ENCODE measurements around the gene DPM2. TPM values are rescaled to one million over a fixed set of nuclear protein-coding genes. Genes with fewer than 3 reads are reported as not detected.
A peak's percentile ranks its signal among the peaks of the same experiment; 100 is the strongest.

Gene DPM2
- total and polyA plus RNA-seq, 3 donors from 2014 or later = 33.5 to 46.6 (median 36.4) TPM

DNA sequence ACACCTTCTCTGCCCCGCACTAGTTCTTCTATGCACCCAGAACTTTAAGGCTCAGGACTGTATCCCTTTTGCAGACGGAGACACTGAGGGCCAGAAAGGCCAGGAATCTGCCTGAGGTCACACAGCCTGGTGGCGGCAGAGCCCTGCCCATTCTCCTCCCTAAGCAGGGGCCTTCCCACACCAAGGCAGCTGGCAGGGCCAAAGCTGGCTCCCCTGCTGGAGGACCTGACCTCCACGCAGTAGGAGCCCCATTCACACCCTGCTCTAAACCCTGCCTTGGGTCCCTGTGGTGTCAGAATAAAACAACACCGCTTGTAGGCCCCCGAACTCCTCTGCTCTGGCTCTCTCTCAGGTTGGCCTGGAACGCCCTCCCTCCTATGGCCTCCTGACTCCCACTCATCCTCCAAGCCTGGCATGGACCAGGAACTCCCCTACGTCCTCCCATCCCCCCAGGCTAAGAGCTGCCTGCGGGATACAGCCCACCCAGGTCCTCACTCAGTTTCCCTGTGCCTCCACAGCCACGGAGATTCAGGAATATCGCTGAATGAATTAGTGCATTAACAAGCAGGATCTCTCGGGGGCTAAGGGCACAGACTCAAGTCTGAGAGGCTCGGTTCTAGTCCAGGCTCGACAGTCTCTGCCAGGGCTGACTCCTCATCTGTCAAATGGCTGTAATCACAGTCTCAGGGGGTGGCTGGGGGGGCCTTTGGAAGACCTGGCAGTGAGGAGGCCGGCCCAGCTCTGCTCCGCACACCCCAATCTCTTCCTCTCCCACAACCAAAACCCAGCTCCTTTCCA lies 41.1 kb downstream of the DPM2 start:
- H3K4me1 ChIP-seq = peaks cover 28% of the 10 kb centered on the region

DNA sequence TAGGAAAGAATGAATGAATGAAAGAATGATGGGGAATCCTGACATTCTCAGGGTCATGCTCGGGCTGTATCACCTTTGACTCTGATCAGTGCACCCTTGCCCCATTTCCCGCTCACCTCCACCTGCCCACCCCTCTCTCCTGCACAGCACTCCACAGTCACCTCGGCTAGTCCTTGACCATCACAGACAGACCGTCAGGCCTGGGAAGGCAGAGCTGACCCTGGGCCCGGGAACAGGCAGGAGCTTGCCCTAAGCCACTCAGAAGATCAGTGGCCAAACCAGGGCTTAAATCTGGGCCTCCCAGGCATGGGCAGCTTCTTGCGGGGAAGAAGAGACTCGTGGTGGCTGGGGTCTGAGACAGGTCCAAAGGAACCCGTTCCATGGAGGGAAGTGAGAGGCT lies 41.8 kb downstream of the DPM2 start:
- WGBS, 2 donors = 86 to 92% methylated on average over 8 of the region's 8 CpGs
- no peak for DNase-seq
- Histone ChIP-seq H3K36me3 (ENCODE audit: low read depth, missing control alignments) (no peaks in the 10 kb centered on the region), H3K4me1 (peaks cover 24% of the 10 kb centered on the region), H3K4me3 (no peak overlapping the region), H3K9me3 (no peaks in the 10 kb centered on the region), H3K27ac (peak overlapping the region; percentile 92 to 94), H3K27me3 (no peaks in the 10 kb centered on the region)
- TF ChIP-seq, protein P1, sequence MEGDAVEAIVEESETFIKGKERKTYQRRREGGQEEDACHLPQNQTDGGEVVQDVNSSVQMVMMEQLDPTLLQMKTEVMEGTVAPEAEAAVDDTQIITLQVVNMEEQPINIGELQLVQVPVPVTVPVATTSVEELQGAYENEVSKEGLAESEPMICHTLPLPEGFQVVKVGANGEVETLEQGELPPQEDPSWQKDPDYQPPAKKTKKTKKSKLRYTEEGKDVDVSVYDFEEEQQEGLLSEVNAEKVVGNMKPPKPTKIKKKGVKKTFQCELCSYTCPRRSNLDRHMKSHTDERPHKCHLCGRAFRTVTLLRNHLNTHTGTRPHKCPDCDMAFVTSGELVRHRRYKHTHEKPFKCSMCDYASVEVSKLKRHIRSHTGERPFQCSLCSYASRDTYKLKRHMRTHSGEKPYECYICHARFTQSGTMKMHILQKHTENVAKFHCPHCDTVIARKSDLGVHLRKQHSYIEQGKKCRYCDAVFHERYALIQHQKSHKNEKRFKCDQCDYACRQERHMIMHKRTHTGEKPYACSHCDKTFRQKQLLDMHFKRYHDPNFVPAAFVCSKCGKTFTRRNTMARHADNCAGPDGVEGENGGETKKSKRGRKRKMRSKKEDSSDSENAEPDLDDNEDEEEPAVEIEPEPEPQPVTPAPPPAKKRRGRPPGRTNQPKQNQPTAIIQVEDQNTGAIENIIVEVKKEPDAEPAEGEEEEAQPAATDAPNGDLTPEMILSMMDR (IDR thresholded peaks at IDR 0.05) = no peak
- TF ChIP-seq POLR2A (IDR thresholded peaks at IDR 0.05) = no peak
- intact Hi-C loops (cut with DNase I; ENCODE audit: low total_unique reads) = no loop called here

More for the DNA sequence above, 41.1 kb downstream of the DPM2 start:
- H3K27ac ChIP-seq = peak overlapping the region; percentile 92 to 94
- intact Hi-C loops (cut with DNase I; ENCODE audit: low total_unique reads) = no loop called here
- H3K4me3 ChIP-seq = peak overlapping the region; percentile 17 to 94
- no peaks in the 10 kb centered on the region for H3K36me3 ChIP-seq (ENCODE audit: low read depth, missing control alignments)
- peak; percentile 49 for DNase-seq
- H3K9me3 ChIP-seq = no peaks in the 10 kb centered on the region
- no peaks in the 10 kb centered on the region for H3K27me3 ChIP-seq
- whole genome bisulfite sequencing, 2 donors = 26 to 39% methylated on average over 8 to 16 of the region's 16 CpGs
- TF ChIP-seq POLR2A (IDR thresholded peaks at IDR 0.05) = no peak
- TF ChIP-seq, protein P1 (IDR thresholded peaks at IDR 0.05) = no peak

DNA sequence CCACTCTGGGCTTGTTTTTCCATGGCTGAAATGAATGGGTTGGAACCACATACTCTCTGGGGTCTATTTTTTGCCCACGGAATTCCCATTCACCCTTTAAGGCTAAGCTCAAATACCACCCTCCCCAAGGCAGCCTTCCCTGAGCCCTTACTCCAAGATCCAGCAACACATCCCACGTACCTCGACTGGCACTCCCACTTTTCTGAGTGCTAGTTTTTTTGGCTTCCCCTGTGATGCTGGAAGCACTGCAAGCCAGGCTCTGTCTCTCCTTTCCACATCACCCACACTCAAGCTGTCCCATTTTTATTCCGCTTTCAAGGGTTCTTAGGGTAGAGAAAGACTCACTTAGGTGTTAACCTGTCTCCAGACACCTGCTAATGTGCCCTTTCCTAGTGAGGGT lies 44.3 kb downstream of the DPM2 start:
- TF ChIP-seq POLR2A (IDR thresholded peaks at IDR 0.05) = no peak
- TF ChIP-seq, protein P1 (IDR thresholded peaks at IDR 0.05) = no peak
- H3K27me3 ChIP-seq = no peaks in the 10 kb centered on the region
- peaks cover 20% of the 10 kb centered on the region for H3K4me1 ChIP-seq
- H3K36me3 ChIP-seq (ENCODE audit: low read depth, missing control alignments) = no peaks in the 10 kb centered on the region
- no peak overlapping the region for H3K4me3 ChIP-seq
- H3K27ac ChIP-seq = no peak overlapping the region
- DNase-seq = no peak
- intact Hi-C loops (cut with DNase I; ENCODE audit: low total_unique reads) = no loop called here
- 90 to 92% methylated on average over 4 of the region's 4 CpGs for WGBS, 2 donors
- no peaks in the 10 kb centered on the region for H3K9me3 ChIP-seq

DNA sequence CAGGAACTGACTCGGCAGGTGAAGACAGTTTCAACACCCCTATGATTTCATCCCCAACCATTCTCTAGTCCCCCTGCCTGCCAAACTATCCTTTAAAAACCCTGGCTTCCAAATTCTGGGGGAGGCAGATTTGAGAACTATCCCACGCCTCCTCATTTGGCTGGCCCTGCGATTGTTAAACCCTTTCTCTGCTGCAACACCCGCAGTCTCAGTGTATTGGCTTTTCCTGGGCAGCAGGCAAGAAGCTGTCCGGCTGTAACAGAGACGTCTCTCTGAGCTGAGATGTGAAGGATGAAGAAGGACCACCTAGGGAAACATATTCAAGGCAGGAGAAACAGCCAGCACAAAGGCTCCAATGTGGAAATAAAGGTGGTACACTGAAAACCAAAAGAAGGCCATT lies 44.8 kb downstream of the DPM2 start:
- intact Hi-C loops (cut with DNase I; ENCODE audit: low total_unique reads) = no loop called here

More for the DNA sequence above, 44.8 kb downstream of the DPM2 start:
- no peak overlapping the region for H3K27ac ChIP-seq
- H3K36me3 ChIP-seq (ENCODE audit: low read depth, missing control alignments) = no peaks in the 10 kb centered on the region
- H3K4me3 ChIP-seq = no peak overlapping the region
- no peak for TF ChIP-seq POLR2A (IDR thresholded peaks at IDR 0.05)
- TF ChIP-seq, protein P1 (IDR thresholded peaks at IDR 0.05) = no peak
- 84 to 88% methylated on average over 6 of the region's 6 CpGs for WGBS, 2 donors
- H3K4me1 ChIP-seq = peaks cover 17% of the 10 kb centered on the region
- DNase-seq = no peak
- no peaks in the 10 kb centered on the region for H3K27me3 ChIP-seq
- H3K9me3 ChIP-seq = no peaks in the 10 kb centered on the region
